ENCODE data around the gene NELL2.

The NELL2 gene

GRCh38 chr12:44640427-44641190 is 235.5 kb downstream of the NELL2 start:
- Histone ChIP-seq H2AK5ac (ENCODE audit: low read length) (no peak overlapping the region), H2AFZ (ENCODE audit: insufficient read depth, low read length, poor library complexity) (no peak overlapping the region), H3K4me3 (ENCODE audit: low read depth, low read length) (no peak overlapping the region), H2BK12ac (ENCODE audit: low read length) (no peak overlapping the region), H3K4ac (ENCODE audit: low read depth, low read length) (no peak overlapping the region), H4K12ac (ENCODE audit: low read depth, low read length) (no peak overlapping the region), H3K4me2 (ENCODE audit: low read length) (no peak overlapping the region), H3K4me1 (ENCODE audit: control insufficient read depth in 1 of 2, insufficient read depth in 2 of 2, low read length in 2 of 2) (no peaks in the 10 kb centered on the region), H3K9ac (ENCODE audit: low read length) (no peak overlapping the region), H3K9me3 (ENCODE audit: insufficient read depth, low read depth, low read length) (no peaks in the 10 kb centered on the region), H3K27me3 (ENCODE audit: insufficient read depth, low read length) (no peaks in the 10 kb centered on the region), H3K23ac (ENCODE audit: low read length) (no peak overlapping the region), H4K8ac (ENCODE audit: low read depth, low read length) (no peak overlapping the region), H3K14ac (ENCODE audit: low read length) (no peak overlapping the region), H2BK120ac (ENCODE audit: insufficient read depth, low read length, poor library complexity) (no peak overlapping the region), H2BK5ac (ENCODE audit: low read depth, low read length, poor library complexity) (no peak overlapping the region), H3K79me1 (ENCODE audit: low read length) (no peaks in the 10 kb centered on the region), H3K27ac (ENCODE audit: low read depth, low read length) (no peak overlapping the region), H3K79me2 (ENCODE audit: control insufficient read depth, insufficient read depth, low read length, poor library complexity) (no peaks in the 10 kb centered on the region), H4K91ac (ENCODE audit: low read depth, low read length) (no peak overlapping the region), H3K18ac (ENCODE audit: low read length) (no peak overlapping the region), H3K36me3 (ENCODE audit: control insufficient read depth in 1 of 2, insufficient read depth in 2 of 2, low read length in 2 of 2) (no peaks in the 10 kb centered on the region)
- no peak for DNase-seq
- WGBS (ENCODE audit: extremely low coverage, insufficient coverage, insufficient read length), result no CpG with 5 or more reads among the region's 2 CpGs

GRCh38 chr12:44637875-44638274 is 238.2 kb downstream of the NELL2 start:
- Histone ChIP-seq H3K27me3 (ENCODE audit: insufficient read depth, low read length) (no peaks in the 10 kb centered on the region), H3K18ac (ENCODE audit: low read length) (no peak overlapping the region), H4K12ac (ENCODE audit: low read depth, low read length) (no peak overlapping the region), H3K4me1 (ENCODE audit: control insufficient read depth in 1 of 2, insufficient read depth in 2 of 2, low read length in 2 of 2) (no peaks in the 10 kb centered on the region), H3K4me3 (ENCODE audit: low read depth, low read length) (no peak overlapping the region), H2AK5ac (ENCODE audit: low read length) (no peak overlapping the region), H4K8ac (ENCODE audit: low read depth, low read length) (no peak overlapping the region), H3K4ac (ENCODE audit: low read depth, low read length) (no peak overlapping the region), H2AFZ (ENCODE audit: insufficient read depth, low read length, poor library complexity) (no peak overlapping the region), H3K79me2 (ENCODE audit: control insufficient read depth, insufficient read depth, low read length, poor library complexity) (no peaks in the 10 kb centered on the region), H2BK12ac (ENCODE audit: low read length) (no peak overlapping the region), H2BK5ac (ENCODE audit: low read depth, low read length, poor library complexity) (no peak overlapping the region), H3K4me2 (ENCODE audit: low read length) (no peak overlapping the region), H2BK120ac (ENCODE audit: insufficient read depth, low read length, poor library complexity) (no peak overlapping the region), H3K27ac (ENCODE audit: low read depth, low read length) (no peak overlapping the region), H3K9me3 (ENCODE audit: insufficient read depth, low read depth, low read length) (no peaks in the 10 kb centered on the region), H3K9ac (ENCODE audit: low read length) (no peak overlapping the region), H3K79me1 (ENCODE audit: low read length) (no peaks in the 10 kb centered on the region), H3K14ac (ENCODE audit: low read length) (no peak overlapping the region), H4K91ac (ENCODE audit: low read depth, low read length) (no peak overlapping the region), H3K23ac (ENCODE audit: low read length) (no peak overlapping the region), H3K36me3 (ENCODE audit: control insufficient read depth in 1 of 2, insufficient read depth in 2 of 2, low read length in 2 of 2) (no peaks in the 10 kb centered on the region)
- no CpG with 5 or more reads among the region's 4 CpGs for WGBS (ENCODE audit: extremely low coverage, insufficient coverage, insufficient read length)
- no peak for DNase-seq

DNA sequence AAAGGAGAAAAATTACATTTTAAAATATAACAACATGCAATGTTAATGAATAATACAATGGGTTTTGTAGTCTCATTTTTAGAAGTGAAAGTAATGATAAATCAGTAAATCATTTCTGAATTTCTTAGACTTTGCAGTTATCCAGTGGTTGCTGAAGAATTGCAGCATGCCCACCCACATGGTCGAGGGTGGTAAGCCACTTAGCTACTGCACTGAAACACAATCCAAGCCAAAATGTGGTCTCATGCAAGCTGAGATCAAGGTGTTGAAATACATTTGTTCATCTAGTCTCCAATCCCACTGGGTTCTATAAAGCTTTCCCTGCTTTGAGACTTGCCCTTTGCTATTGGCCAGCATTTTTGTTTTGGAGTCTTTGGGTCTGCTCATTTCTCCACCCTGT is 247.9 kb downstream of the NELL2 start:
- H3K9me3 ChIP-seq (ENCODE audit: insufficient read depth, low read depth, low read length), result no peaks in the 10 kb centered on the region
- no peaks in the 10 kb centered on the region for H3K79me2 ChIP-seq (ENCODE audit: control insufficient read depth, insufficient read depth, low read length, poor library complexity)
- H2AFZ ChIP-seq (ENCODE audit: insufficient read depth, low read length, poor library complexity), result no peak overlapping the region
- no peaks in the 10 kb centered on the region for H3K36me3 ChIP-seq (ENCODE audit: control insufficient read depth in 1 of 2, insufficient read depth in 2 of 2, low read length in 2 of 2)
- H2BK120ac ChIP-seq (ENCODE audit: insufficient read depth, low read length, poor library complexity), result no peak overlapping the region
- H2AK5ac ChIP-seq (ENCODE audit: low read length), result no peak overlapping the region
- no peak overlapping the region for H4K8ac ChIP-seq (ENCODE audit: low read depth, low read length)
- no peak overlapping the region for H4K12ac ChIP-seq (ENCODE audit: low read depth, low read length)
- H3K4me2 ChIP-seq (ENCODE audit: low read length), result no peak overlapping the region
- no peak overlapping the region for H3K18ac ChIP-seq (ENCODE audit: low read length)
- H3K23ac ChIP-seq (ENCODE audit: low read length), result no peak overlapping the region
- H3K27me3 ChIP-seq (ENCODE audit: insufficient read depth, low read length), result no peaks in the 10 kb centered on the region
- H4K91ac ChIP-seq (ENCODE audit: low read depth, low read length), result no peak overlapping the region
- WGBS (ENCODE audit: extremely low coverage, insufficient coverage, insufficient read length), result no CpG with 5 or more reads among the region's 1 CpG
- H3K4me3 ChIP-seq (ENCODE audit: low read depth, low read length), result no peak overlapping the region
- H3K4ac ChIP-seq (ENCODE audit: low read depth, low read length), result no peak overlapping the region
- no peak overlapping the region for H2BK5ac ChIP-seq (ENCODE audit: low read depth, low read length, poor library complexity)
- no peak overlapping the region for H3K9ac ChIP-seq (ENCODE audit: low read length)
- H3K79me1 ChIP-seq (ENCODE audit: low read length), result no peaks in the 10 kb centered on the region
- H3K4me1 ChIP-seq (ENCODE audit: control insufficient read depth in 1 of 2, insufficient read depth in 2 of 2, low read length in 2 of 2), result no peaks in the 10 kb centered on the region
- no peak for DNase-seq
- no peak overlapping the region for H3K27ac ChIP-seq (ENCODE audit: low read depth, low read length)
- no peak overlapping the region for H2BK12ac ChIP-seq (ENCODE audit: low read length)
- no peak overlapping the region for H3K14ac ChIP-seq (ENCODE audit: low read length)

GRCh38 chr12:44627387-44628166 is 248.5 kb downstream of the NELL2 start:
- Histone ChIP-seq H3K79me2 (ENCODE audit: control insufficient read depth, insufficient read depth, low read length, poor library complexity) (no peaks in the 10 kb centered on the region), H3K14ac (ENCODE audit: low read length) (no peak overlapping the region), H3K18ac (ENCODE audit: low read length) (no peak overlapping the region), H2BK12ac (ENCODE audit: low read length) (no peak overlapping the region), H3K4me1 (ENCODE audit: control insufficient read depth in 1 of 2, insufficient read depth in 2 of 2, low read length in 2 of 2) (no peaks in the 10 kb centered on the region), H3K4me2 (ENCODE audit: low read length) (no peak overlapping the region), H2AK5ac (ENCODE audit: low read length) (no peak overlapping the region), H3K4me3 (ENCODE audit: low read depth, low read length) (no peak overlapping the region), H2BK120ac (ENCODE audit: insufficient read depth, low read length, poor library complexity) (no peak overlapping the region), H3K36me3 (ENCODE audit: control insufficient read depth in 1 of 2, insufficient read depth in 2 of 2, low read length in 2 of 2) (no peaks in the 10 kb centered on the region), H3K9ac (ENCODE audit: low read length) (no peak overlapping the region), H3K9me3 (ENCODE audit: insufficient read depth, low read depth, low read length) (no peaks in the 10 kb centered on the region), H4K8ac (ENCODE audit: low read depth, low read length) (no peak overlapping the region), H4K12ac (ENCODE audit: low read depth, low read length) (no peak overlapping the region), H2AFZ (ENCODE audit: insufficient read depth, low read length, poor library complexity) (no peak overlapping the region), H3K27me3 (ENCODE audit: insufficient read depth, low read length) (no peaks in the 10 kb centered on the region), H3K79me1 (ENCODE audit: low read length) (no peaks in the 10 kb centered on the region), H3K27ac (ENCODE audit: low read depth, low read length) (no peak overlapping the region), H3K4ac (ENCODE audit: low read depth, low read length) (no peak overlapping the region), H3K23ac (ENCODE audit: low read length) (no peak overlapping the region), H4K91ac (ENCODE audit: low read depth, low read length) (no peak overlapping the region), H2BK5ac (ENCODE audit: low read depth, low read length, poor library complexity) (no peak overlapping the region)
- no CpG with 5 or more reads among the region's 5 CpGs for WGBS (ENCODE audit: extremely low coverage, insufficient coverage, insufficient read length)
- no peak for DNase-seq

All from trophoblast cell (in vitro differentiated cells and primary cell).